K562 (cell line): Measurements from ENCODE around the gene ZER1. TPM values are rescaled to one million over a fixed set of nuclear protein-coding genes. Genes with fewer than 3 reads are reported as not detected.

ENCODE experiments used
- ATAC-seq: fragments of 200-7000 bp; cut with Tn5 transposase; 3 replicates; pipeline ENCODE4 v1.9.1; 2020; ENCODE audit warnings: moderate library complexity
- BruUV-seq: library from RNA; stranded (reverse); fragments of 400-500 nt; replicated peaks from 2 replicates; lab custom pipeline; 2021; lab: Mats Ljungman, UMichigan
- CTCF ChIA-PET: fragments of 300-600 bp; formaldehyde crosslinking; extraction: SDS; loops from one replicate; lab custom pipeline; 2021; ENCODE audit warnings: low intra/inter-chr PET ratio; lab: Yijun Ruan, JAX
- POLR2A ChIA-PET: fragments of 300-600, 350-650 bp; sonication (Branson Sonifier 250); formaldehyde crosslinking; extraction: SDS; loops from one replicate; lab custom pipeline; 2021; ENCODE audit warnings: antibody characterized with exemption, inconsistent platforms; lab: Yijun Ruan, JAX
- DNase-seq, 4 experiments: peaks; one replicate each; pipeline versions ENCODE4 v3.0.0 to v3.0.0-alpha.2; 2011 to 2018; ENCODE audit warnings: low spot score in 3 of 4, mixed read lengths in 3 of 4; ENCODE audit errors: extremely low read depth in 1 of 4
- FAIRE-seq: peaks from 2 replicates; lab custom pipeline; 2011; peaks lifted over from hg19 to GRCh38; lab: Jason Lieb, UNC
- H2AFZ ChIP-seq: 2 replicates; pipeline ENCODE4 v1.6.0; 2011; ENCODE audit warnings: low read depth, low read length, control low read depth, inconsistent platforms
- H3K27ac ChIP-seq: fragments of 200-600 bp; 3 replicates; pipeline ENCODE4 v1.8.0; 2011; ENCODE audit warnings: low read depth, mild to moderate bottlenecking, control low read depth, inconsistent platforms, low read length, moderate library complexity, mixed read lengths; ENCODE audit errors: extremely low read depth
- H3K27me3 ChIP-seq, 2 experiments: fragments of 300-600 bp in 1 of 2; 2 replicates in 1 of 2; 3 replicates in 1 of 2; pipeline versions ENCODE4 v1.6.0 to v1.8.0; 2011; ENCODE audit warnings: inconsistent platforms in 2 of 2, low read length in 2 of 2, mild to moderate bottlenecking in 1 of 2, mixed read lengths in 1 of 2, moderate library complexity in 1 of 2; ENCODE audit not compliant: control insufficient read depth in 2 of 2, insufficient read depth in 2 of 2
- H3K36me3 ChIP-seq: fragments of 300-600 bp; 3 replicates; pipeline ENCODE4 v1.8.0; 2011; ENCODE audit warnings: mild to moderate bottlenecking, low read length, inconsistent platforms; ENCODE audit not compliant: control insufficient read depth, insufficient read depth
- H3K4me1 ChIP-seq, 2 experiments: fragments of 200-600 bp in 1 of 2; replicated peaks in 1 of 2; 2 replicates in 1 of 2; 3 replicates in 1 of 2; pipeline versions ENCODE4 v1.5.1 to v1.8.0; 2011; ENCODE audit warnings: inconsistent platforms in 2 of 2, low read length in 2 of 2, mild to moderate bottlenecking in 1 of 2, mixed read lengths in 1 of 2, moderate library complexity in 1 of 2; ENCODE audit not compliant: control insufficient read depth in 2 of 2, insufficient read depth in 2 of 2
- H3K4me2 ChIP-seq: 2 replicates; pipeline ENCODE4 v1.6.1; 2011; ENCODE audit warnings: low read length, control low read depth, inconsistent platforms, mixed read lengths; ENCODE audit not compliant: insufficient read depth
- H3K4me3 ChIP-seq: fragments of 200-600 bp; sonication (generic), shearing (Covaris generic); 2 replicates; pipeline ENCODE4 v1.5.1; 2016; ENCODE audit warnings: control low read depth, inconsistent platforms
- H3K79me2 ChIP-seq: fragments of 200-600 bp; 3 replicates; pipeline ENCODE4 v1.8.0; 2011; ENCODE audit warnings: low read length, inconsistent platforms; ENCODE audit not compliant: control insufficient read depth, insufficient read depth
- H3K9ac ChIP-seq, 2 experiments: 2 replicates each; pipeline versions ENCODE4 v1.6.0 to v1.6.1; 2011; ENCODE audit warnings: low read depth in 2 of 2, low read length in 2 of 2, control low read depth in 1 of 2, inconsistent platforms in 1 of 2, mild to moderate bottlenecking in 1 of 2, mixed read lengths in 1 of 2; ENCODE audit not compliant: insufficient read depth in 1 of 2
- H3K9me1 ChIP-seq: one replicate; pipeline ENCODE4 v1.6.0; 2011; ENCODE audit warnings: inconsistent platforms, mild to moderate bottlenecking, low read length, moderate library complexity; ENCODE audit not compliant: control insufficient read depth, insufficient read depth
- H3K9me3 ChIP-seq: replicated peaks from 2 replicates; pipeline ENCODE4 v1.5.1; 2011; ENCODE audit warnings: low read depth, low read length, inconsistent platforms; ENCODE audit not compliant: control insufficient read depth, insufficient read depth
- H4K20me1 ChIP-seq: replicated peaks from 2 replicates; pipeline ENCODE4 v1.6.1; 2011; ENCODE audit warnings: low read length, inconsistent platforms, mixed read lengths; ENCODE audit not compliant: control insufficient read depth, insufficient read depth
- ESRRA ChIP-seq: fragments of 450-650 bp; IDR thresholded peaks from 2 replicates; pipeline ENCODE4 v1.6.1; 2014; ENCODE audit warnings: low read depth, mild to moderate bottlenecking, moderate library complexity, borderline replicate concordance
- GTF2B ChIP-seq: IDR thresholded peaks from 2 replicates; pipeline ENCODE4 v1.6.1; 2011; ENCODE audit not compliant: insufficient read length; ENCODE audit errors: extremely low read depth
- HDAC2 ChIP-seq: fragments of 450-650 bp; IDR thresholded peaks from 2 replicates; pipeline ENCODE4 v1.6.1; 2016; ENCODE audit warnings: mild to moderate bottlenecking
- HLTF ChIP-seq: fragments of 450-650 bp; IDR thresholded peaks from 2 replicates; pipeline ENCODE4 v1.6.1; 2016
- POU5F1 ChIP-seq: fragments of 150-350 bp; IDR thresholded peaks from 2 replicates; pipeline ENCODE4 v1.6.1; 2014; ENCODE audit warnings: borderline replicate concordance, low read length, low read depth, mild to moderate bottlenecking; ENCODE audit not compliant: partially characterized antibody
- PTBP1 ChIP-seq: fragments of 200-400 bp; formaldehyde crosslinking; IDR thresholded peaks from 2 replicates; pipeline ENCODE4 v1.6.1; 2017; ENCODE audit warnings: low read depth, low read length
- RBM15 ChIP-seq: fragments of 200-400 bp; formaldehyde crosslinking; IDR thresholded peaks from 2 replicates; pipeline ENCODE4 v1.6.1; 2018; ENCODE audit warnings: mild to moderate bottlenecking, low read length, moderate library complexity; ENCODE audit not compliant: insufficient read depth
- SAFB ChIP-seq: fragments of 200-400 bp; formaldehyde crosslinking; IDR thresholded peaks from 2 replicates; pipeline ENCODE4 v1.6.1; 2017; ENCODE audit warnings: low read depth, low read length, borderline replicate concordance
- SMAD4 ChIP-seq: fragments of 250-450 bp; sonication (Bioruptor Pico); conservative IDR thresholded peaks from 2 replicates; pipeline ENCODE4 v1.8.0; 2021; ENCODE audit warnings: inconsistent platforms, mild to moderate bottlenecking, moderate library complexity
- TCFL5 ChIP-seq: fragments of 250-450 bp; sonication (Bioruptor Pico); conservative IDR thresholded peaks from 2 replicates; pipeline ENCODE4 v1.6.1; 2021; ENCODE audit warnings: mild to moderate bottlenecking, moderate library complexity, matching md5 sums
- TSC22D4 ChIP-seq: fragments of 450-650 bp; IDR thresholded peaks from 2 replicates; pipeline ENCODE4 v1.6.1; 2016; ENCODE audit warnings: missing genetic modification characterization, missing biosample characterization, control low read depth
- ZNF146 ChIP-seq: IDR thresholded peaks from one replicate; pipeline ENCODE4 v1.6.1; 2018; ENCODE audit warnings: missing compliant biosample characterization; ENCODE audit not compliant: unreplicated experiment
- WGBS: fragments of 100-300 bp; shearing (Covaris generic); methylation state at CpG from one replicate; pipeline ENCODE4 v1.1.6; 2016; ENCODE audit warnings: low coverage, mixed read lengths; ENCODE audit not compliant: insufficient coverage; ENCODE audit errors: missing lambda C conversion rate; 5-methylcytosine and 5-hydroxymethylcytosine counted together
- in situ Hi-C: fragments of 300-500 bp; cut with MboI; formaldehyde crosslinking; loops from 4 replicates; pipeline ENCODE4 v1.15.0; 2018; ENCODE audit warnings: inconsistent platforms, mixed read lengths
- intact Hi-C: fragments of 100-400 bp; cut with micrococcal nuclease; formaldehyde crosslinking; loops from 2 replicates; pipeline ENCODE4 v1.14.2; 2022
- polyA plus RNA-seq, 8 experiments: library from polyadenylated mRNA; depleted of rRNA in 4 of 8; stranded (reverse) in 5 of 8; unstranded in 3 of 8; fragments of >200 nt; fragmentation: Nextera tagmentation in 2 of 8; fragmentation: Illumina TruSeq in 1 of 8; extraction: Ambion mirVana in 2 of 8; extraction: Trizol in 1 of 8; gene quantifications; 2 replicates each; pipeline versions ENCODE4 v1.2.1 to v1.2.3, GENCODE V29; 2011 to 2014; ENCODE audit warnings: inconsistent platforms in 1 of 8, missing spikeins in 1 of 8
- total RNA-seq, 7 experiments: library from RNA; depleted of rRNA in 6 of 7; stranded (reverse); fragments of >200 nt in 6 of 7; fragmentation: Illumina TruSeq in 2 of 7; extraction: Trizol in 2 of 7; gene quantifications; 2 replicates each; pipeline versions ENCODE4 v1.2.1 to v1.2.3, GENCODE V29; 2011 to 2021; ENCODE audit warnings: low replicate concordance in 1 of 7

Gene ZER1
- total and polyA plus RNA-seq, 9 of the 15 experiments (the other 6 are each of a cell fraction or from before 2014, with no cell fraction given), result 0.07 to 10.7 (median 6.2) TPM

DNA sequence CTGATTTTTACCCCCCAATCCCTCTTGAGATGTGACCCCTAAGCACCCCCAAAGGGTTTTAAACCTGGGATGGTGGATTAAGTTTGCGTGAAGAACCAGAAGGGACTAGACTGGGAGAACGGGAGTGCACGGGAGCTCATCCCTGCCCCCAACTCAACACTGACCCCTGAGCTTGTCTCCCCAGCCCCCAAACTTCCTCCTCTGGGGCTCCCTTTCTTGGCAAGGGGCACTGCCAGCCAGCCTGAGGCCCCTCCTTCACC is 87.7 kb downstream of the ZER1 start:
- H3K9ac ChIP-seq, result no peak overlapping the region
- H3K27me3 ChIP-seq, result no peaks in the 10 kb centered on the region
- no peaks in the 10 kb centered on the region for H4K20me1 ChIP-seq
- TF ChIP-seq POU5F1, result no peak
- TF ChIP-seq PTBP1, result no peak
- TF ChIP-seq SAFB, result no peak
- TF ChIP-seq GTF2B, result no peak
- TF ChIP-seq TSC22D4, result no peak
- no peak for TF ChIP-seq ESRRA
- no peak for TF ChIP-seq TCFL5 (CRISPR knock-in tag)
- no peak for TF ChIP-seq SMAD4 (CRISPR knock-in tag)
- TF ChIP-seq HLTF, result no peak
- no peak for TF ChIP-seq RBM15
- TF ChIP-seq ZNF146 (CRISPR knock-in tag), result no peak
- no peak for TF ChIP-seq HDAC2
- no peak overlapping the region for H3K4me3 ChIP-seq
- FAIRE-seq (no peak), DNase-seq (peak in 1 of 4 experiments; percentile 9), ATAC-seq (no peak)
- POLR2A ChIA-PET, result interaction anchor here (0.7 to 1.0 kb wide), 2 partner anchors 9 kb away, joined by 4 read pairs; no protein-coding TSS in a partner anchor
- no peaks in the 10 kb centered on the region for H3K9me3 ChIP-seq
- 85% methylated on average over 3 of the region's 3 CpGs for WGBS
- H3K4me2 ChIP-seq, result no peak overlapping the region
- H3K36me3 ChIP-seq, result no peaks in the 10 kb centered on the region
- intact Hi-C loops (loop anchor here (10.0 kb wide), 2 partner anchors 409 to 489 kb away; partner anchors contain the start of genes CIZ1, GOLGA2 and SWI5), in situ Hi-C loops (no loop called here)
- CTCF ChIA-PET, result no interaction called here
- H2AFZ ChIP-seq, result no peak overlapping the region
- peaks cover 4% of the 10 kb centered on the region; the same call in 1 of the 3 replicates for H3K79me2 ChIP-seq
- no peak overlapping the region for H3K27ac ChIP-seq
- no TSS peak for BruUV-seq
- H3K4me1 ChIP-seq, result peaks cover 23 to 35% of the 10 kb centered on the region in 2 experiments
- H3K9me1 ChIP-seq, result no peaks in the 10 kb centered on the region
